ENCODE measurements around the gene TANGO2.

TANGO2 gene

GRCh38 chr22:19992481-19992911, 28.4 kb upstream of the TANGO2 start:
- no peak for TF ChIP-seq TEAD4 (IDR thresholded peaks at IDR 0.05)
- TF ChIP-seq TCF12 (IDR thresholded peaks at IDR 0.05; ENCODE audit: low read depth): no peak
- no peak for TF ChIP-seq CREB1 (IDR thresholded peaks at IDR 0.05; ENCODE audit: low read depth)
- TF ChIP-seq FOXM1 (IDR thresholded peaks at IDR 0.05; ENCODE audit: borderline replicate concordance, low read depth): no peak
- no peak for TF ChIP-seq RAD21 (IDR thresholded peaks at IDR 0.05; ENCODE audit: low read depth)
- no peak for TF ChIP-seq CEBPB (IDR thresholded peaks at IDR 0.05)
- no peak for TF ChIP-seq EGR1 (IDR thresholded peaks at IDR 0.05)
- TF ChIP-seq USF1 (IDR thresholded peaks at IDR 0.05): no peak
- TF ChIP-seq NFIC (IDR thresholded peaks at IDR 0.05): no peak
- TF ChIP-seq MAX (IDR thresholded peaks at IDR 0.05): no peak
- no peak for TF ChIP-seq REST (IDR thresholded peaks at IDR 0.05; ENCODE audit: low read depth)
- no peak for TF ChIP-seq TAF1 (IDR thresholded peaks at IDR 0.05; ENCODE audit: low read depth)
- TF ChIP-seq ZBTB7A (IDR thresholded peaks at IDR 0.05; ENCODE audit: low read depth): no peak
- TF ChIP-seq YY1 (IDR thresholded peaks at IDR 0.05; ENCODE audit: low read depth): no peak

- no peak for TF ChIP-seq EGR1 (IDR thresholded peaks at IDR 0.05)
- TF ChIP-seq TAF1 (IDR thresholded peaks at IDR 0.05; ENCODE audit: low read depth): no peak
- no peak for TF ChIP-seq TEAD4 (IDR thresholded peaks at IDR 0.05)
- no peak for TF ChIP-seq EP300 (IDR thresholded peaks at IDR 0.05; ENCODE audit: borderline replicate concordance)
- TF ChIP-seq CEBPB (IDR thresholded peaks at IDR 0.05): no peak
Observed at GRCh38 chr22:19992921-19993355, 28.0 kb upstream of the TANGO2 start.

GRCh38 chr22:19993926-19994325, 27.0 kb upstream of the TANGO2 start:
- no peak for TF ChIP-seq TAF1 (IDR thresholded peaks at IDR 0.05; ENCODE audit: low read depth)
- TF ChIP-seq TCF12 (IDR thresholded peaks at IDR 0.05; ENCODE audit: low read depth): no peak
- TF ChIP-seq TEAD4 (IDR thresholded peaks at IDR 0.05): no peak
- no peak for TF ChIP-seq RAD21 (IDR thresholded peaks at IDR 0.05; ENCODE audit: low read depth)
- no peak for TF ChIP-seq MAX (IDR thresholded peaks at IDR 0.05)
- TF ChIP-seq USF1 (IDR thresholded peaks at IDR 0.05): no peak
- TF ChIP-seq CEBPB (IDR thresholded peaks at IDR 0.05): no peak
- TF ChIP-seq ZBTB7A (IDR thresholded peaks at IDR 0.05; ENCODE audit: low read depth): no peak
- TF ChIP-seq REST (IDR thresholded peaks at IDR 0.05; ENCODE audit: low read depth): no peak
- no peak for TF ChIP-seq EGR1 (IDR thresholded peaks at IDR 0.05)
- TF ChIP-seq EP300 (IDR thresholded peaks at IDR 0.05; ENCODE audit: borderline replicate concordance): no peak
- no peak for TF ChIP-seq CREB1 (IDR thresholded peaks at IDR 0.05; ENCODE audit: low read depth)
- TF ChIP-seq NFIC (IDR thresholded peaks at IDR 0.05): no peak
- no peak for TF ChIP-seq YY1 (IDR thresholded peaks at IDR 0.05; ENCODE audit: low read depth)
- TF ChIP-seq FOXM1 (IDR thresholded peaks at IDR 0.05; ENCODE audit: borderline replicate concordance, low read depth): no peak

- TF ChIP-seq MAX (IDR thresholded peaks at IDR 0.05) (no peak), EP300 (IDR thresholded peaks at IDR 0.05; ENCODE audit: borderline replicate concordance) (no peak), NFIC (IDR thresholded peaks at IDR 0.05) (no peak), REST (IDR thresholded peaks at IDR 0.05; ENCODE audit: low read depth) (no peak), ZBTB7A (IDR thresholded peaks at IDR 0.05; ENCODE audit: low read depth) (no peak), EGR1 (IDR thresholded peaks at IDR 0.05) (no peak), FOXM1 (IDR thresholded peaks at IDR 0.05; ENCODE audit: borderline replicate concordance, low read depth) (no peak), TAF1 (IDR thresholded peaks at IDR 0.05; ENCODE audit: low read depth) (no peak), YY1 (IDR thresholded peaks at IDR 0.05; ENCODE audit: low read depth) (no peak), TCF12 (IDR thresholded peaks at IDR 0.05; ENCODE audit: low read depth) (no peak), USF1 (IDR thresholded peaks at IDR 0.05) (no peak)
Observed at GRCh38 chr22:19994851-19995610, 25.9 kb upstream of the TANGO2 start.
